ENCODE results near the gene C2orf81.
"Not testable (repeated sequence)": the region's sequence is repeated elsewhere in the genome, so short reads cannot be mapped to it uniquely, and the experiment has no call there.

Gene C2orf81

GRCh38 chr2:74421221-74421870 is at the start of gene C2orf81, which contains the start of gene WDR54:
C2orf81 (minus strand) TSS chr2:74421619; CDS start chr2:74421560, 59 bp downstream.
WDR54 (plus strand) TSS chr2:74421730; CDS start chr2:74422154, 424 bp downstream.
- DNase-seq (ENCODE audit: low spot score in 2 of 2): peak; percentile 94 to 97
- Mint-ChIP-seq H3K4me3 (peak within 1 kb of the TSS; percentile 98), H3K9me3 (no peaks in the 10 kb centered on the region), H3K36me3 (peaks cover 5% of the 10 kb centered on the region), H3K4me1 (peaks cover 14% of the 10 kb centered on the region), H3K27me3 (no peaks in the 10 kb centered on the region), H3K27ac (peak within 1 kb of the TSS; percentile 96)
- peak; percentile 92 for ATAC-seq (ENCODE audit: low read depth)

GRCh38 chr2:74470742-74471141 is 49.3 kb upstream of the C2orf81 start:
- Mint-ChIP-seq H3K4me1 (peaks cover 13% of the 10 kb centered on the region), H3K4me3 (peak overlapping the region; percentile 24), H3K27ac (peak overlapping the region; percentile 1)
- not testable (repeated sequence) for H3K9me3 Mint-ChIP-seq; H3K27me3 Mint-ChIP-seq; H3K36me3 Mint-ChIP-seq; DNase-seq (ENCODE audit: low spot score in 2 of 2); ATAC-seq (ENCODE audit: low read depth)

GRCh38 chr2:74464406-74464805 is 43.0 kb upstream of the C2orf81 start:
- Mint-ChIP-seq H3K27me3 (no peaks in the 10 kb centered on the region), H3K9me3 (no peaks in the 10 kb centered on the region), H3K36me3 (peaks cover 6% of the 10 kb centered on the region), H3K4me1 (peaks cover 23% of the 10 kb centered on the region), H3K27ac (peak overlapping the region; percentile 97), H3K4me3 (peak overlapping the region; percentile 98)
- DNase-seq (ENCODE audit: low spot score in 2 of 2): no peak
- no peak for ATAC-seq (ENCODE audit: low read depth)

GRCh38 chr2:74462786-74463105 is 41.3 kb upstream of the C2orf81 start:
- Mint-ChIP-seq H3K27me3 (no peaks in the 10 kb centered on the region), H3K4me3 (no peak overlapping the region), H3K9me3 (no peaks in the 10 kb centered on the region), H3K27ac (peak overlapping the region; percentile 24), H3K36me3 (peaks cover 6% of the 10 kb centered on the region), H3K4me1 (peaks cover 28% of the 10 kb centered on the region)
- no peak for ATAC-seq (ENCODE audit: low read depth)
- DNase-seq (ENCODE audit: low spot score in 2 of 2): no peak

GRCh38 chr2:74462054-74462785 is 40.8 kb upstream of the C2orf81 start:
- no peak overlapping the region for H3K4me3 Mint-ChIP-seq
- H3K9me3 Mint-ChIP-seq: no peaks in the 10 kb centered on the region
- peaks cover 6% of the 10 kb centered on the region for H3K36me3 Mint-ChIP-seq
- peaks cover 29% of the 10 kb centered on the region for H3K4me1 Mint-ChIP-seq
- H3K27ac Mint-ChIP-seq: peak overlapping the region; percentile 24
- ATAC-seq (ENCODE audit: low read depth): no peak
- H3K27me3 Mint-ChIP-seq: no peaks in the 10 kb centered on the region
- no peak for DNase-seq (ENCODE audit: low spot score in 2 of 2)

GRCh38 chr2:74461187-74462053 is 40.0 kb upstream of the C2orf81 start:
- Mint-ChIP-seq H3K9me3 (no peaks in the 10 kb centered on the region), H3K4me3 (no peak overlapping the region), H3K27me3 (no peaks in the 10 kb centered on the region), H3K27ac (no peak overlapping the region), H3K4me1 (peaks cover 37% of the 10 kb centered on the region), H3K36me3 (peaks cover 9% of the 10 kb centered on the region)
- DNase-seq (ENCODE audit: low spot score in 2 of 2): no peak
- no peak for ATAC-seq (ENCODE audit: low read depth)

GRCh38 chr2:74460187-74460586 is 38.8 kb upstream of the C2orf81 start:
- not testable (repeated sequence) for H3K9me3 Mint-ChIP-seq; H3K27me3 Mint-ChIP-seq; H3K27ac Mint-ChIP-seq; ATAC-seq (ENCODE audit: low read depth); DNase-seq (ENCODE audit: low spot score in 2 of 2)
- peak overlapping the region; percentile 21 for H3K4me3 Mint-ChIP-seq
- peaks cover 11% of the 10 kb centered on the region for H3K36me3 Mint-ChIP-seq
- peaks cover 42% of the 10 kb centered on the region for H3K4me1 Mint-ChIP-seq

GRCh38 chr2:74459503-74460118 is 38.2 kb upstream of the C2orf81 start:
- DNase-seq (ENCODE audit: low spot score in 2 of 2): not testable (repeated sequence)

GRCh38 chr2:74458938-74459363 is 37.5 kb upstream of the C2orf81 start:
- no peaks in the 10 kb centered on the region for H3K27me3 Mint-ChIP-seq
- H3K4me1 Mint-ChIP-seq: peaks cover 44% of the 10 kb centered on the region
- peak overlapping the region; percentile 96 for H3K4me3 Mint-ChIP-seq
- peak overlapping the region; percentile 99 for H3K27ac Mint-ChIP-seq
- ATAC-seq (ENCODE audit: low read depth) (no peak), DNase-seq (ENCODE audit: low spot score in 2 of 2) (no peak)
- H3K36me3 Mint-ChIP-seq: peaks cover 11% of the 10 kb centered on the region
- no peaks in the 10 kb centered on the region for H3K9me3 Mint-ChIP-seq

More at GRCh38 chr2:74459503-74460118, 38.2 kb upstream of the C2orf81 start:
- H3K27me3 Mint-ChIP-seq; ATAC-seq (ENCODE audit: low read depth); H3K27ac Mint-ChIP-seq; H3K9me3 Mint-ChIP-seq: not testable (repeated sequence)
- Mint-ChIP-seq H3K36me3 (peaks cover 11% of the 10 kb centered on the region), H3K4me3 (peak overlapping the region; percentile 83), H3K4me1 (peaks cover 48% of the 10 kb centered on the region)

GRCh38 chr2:74458132-74458937 is 36.9 kb upstream of the C2orf81 start, which contains the start of gene WBP1:
WBP1 (plus strand) TSS chr2:74458438; CDS start chr2:74458603, 165 bp downstream.
- Mint-ChIP-seq H3K4me3 (peak within 1 kb of the TSS; percentile 96), H3K9me3 (no peaks in the 10 kb centered on the region), H3K27me3 (no peaks in the 10 kb centered on the region), H3K36me3 (peaks cover 11% of the 10 kb centered on the region), H3K4me1 (peaks cover 44% of the 10 kb centered on the region), H3K27ac (peak within 1 kb of the TSS; percentile 99)
- DNase-seq (ENCODE audit: low spot score in 2 of 2): peak in 1 of 2 donors; percentile 96
- ATAC-seq (ENCODE audit: low read depth): peak; percentile 76

GRCh38 chr2:74457549-74458131 is 36.2 kb upstream of the C2orf81 start:
- ATAC-seq (ENCODE audit: low read depth) (peak; percentile 47), DNase-seq (ENCODE audit: low spot score in 2 of 2) (peak; percentile 85 to 89)
- H3K27me3 Mint-ChIP-seq: no peaks in the 10 kb centered on the region
- H3K4me3 Mint-ChIP-seq: peak overlapping the region; percentile 96
- peaks cover 8% of the 10 kb centered on the region for H3K36me3 Mint-ChIP-seq
- H3K9me3 Mint-ChIP-seq: no peaks in the 10 kb centered on the region
- H3K4me1 Mint-ChIP-seq: peaks cover 41% of the 10 kb centered on the region
- peak overlapping the region; percentile 99 for H3K27ac Mint-ChIP-seq

- Mint-ChIP-seq H3K4me3 (peak overlapping the region; percentile 96), H3K4me1 (peaks cover 43% of the 10 kb centered on the region), H3K27me3 (no peaks in the 10 kb centered on the region), H3K27ac (peak overlapping the region; percentile 99), H3K9me3 (no peaks in the 10 kb centered on the region), H3K36me3 (peaks cover 5% of the 10 kb centered on the region)
- no peak for DNase-seq (ENCODE audit: low spot score in 2 of 2)
- ATAC-seq (ENCODE audit: low read depth): no peak
Measured at GRCh38 chr2:74457129-74457548, 35.7 kb upstream of the C2orf81 start.
